CD4-positive, alpha-beta T cell treated with Interleukin-15 for 1 hour (primary cell): ENCODE data around the gene ECD.

Source experiments
- DNase-seq: peaks from one replicate; pipeline ENCODE4 v3.0.0-alpha.2; 2020

Gene ECD

GRCh38 chr10:73096041-73096448 is 71.8 kb downstream of the ECD start:
- peak; percentile 70 for DNase-seq

GRCh38 chr10:73095481-73096021 is 72.3 kb downstream of the ECD start:
- peak; percentile 46 for DNase-seq

- DNase-seq: no peak
Observed at GRCh38 chr10:73094986-73095480, 72.8 kb downstream of the ECD start.

- no peak for DNase-seq
Observed at GRCh38 chr10:73093922-73094850, 73.6 kb downstream of the ECD start.

- no peak for DNase-seq
Observed at GRCh38 chr10:73092830-73093229, 75.0 kb downstream of the ECD start.

GRCh38 chr10:73088304-73088703 is 79.5 kb downstream of the ECD start:
- DNase-seq: no peak

- DNase-seq: no peak
Observed at GRCh38 chr10:73086816-73087215, 81.0 kb downstream of the ECD start.

GRCh38 chr10:73084209-73084608 is 83.6 kb downstream of the ECD start:
- DNase-seq: no peak
